GM12878 (cell line): ENCODE data around the gene NADSYN1. TPM values are rescaled to one million over a fixed set of nuclear protein-coding genes. Genes with fewer than 3 reads are reported as not detected.

Experiments
- ATAC-seq: fragments of 200-7000 bp; cut with Tn5 transposase; 3 replicates; pipeline ENCODE4 v1.9.1; 2020; ENCODE audit warnings: mild to moderate bottlenecking, moderate library complexity
- BruUV-seq: library from RNA; stranded (reverse); fragments of 400-500 nt; replicated peaks from 2 replicates; lab custom pipeline; 2021; lab: Mats Ljungman, UMichigan
- CTCF ChIA-PET: fragments of 300-600 bp; sonication (Branson Sonifier 250); formaldehyde crosslinking; extraction: SDS; loops from one replicate; lab custom pipeline; 2021; ENCODE audit warnings: inconsistent platforms; lab: Yijun Ruan, JAX
- POLR2A ChIA-PET: fragments of 350-600 bp; formaldehyde crosslinking; extraction: SDS; loops from one replicate; lab custom pipeline; 2021; ENCODE audit warnings: inconsistent platforms; lab: Charles Lee
- RAD21 ChIA-PET: fragments of 300-600 bp; sonication (Branson Sonifier 250); formaldehyde crosslinking; loops from one replicate; lab custom pipeline; 2023; ENCODE audit warnings: antibody characterized with exemption; ENCODE audit not compliant: unreplicated experiment; lab: Charles Lee
- SMC1A ChIA-PET: fragments of 300-600 bp; sonication (Branson Sonifier 250); formaldehyde crosslinking; loops from one replicate; lab custom pipeline; 2023; ENCODE audit not compliant: unreplicated experiment, uncharacterized antibody; lab: Charles Lee
- DNase-seq: peaks from one replicate; pipeline ENCODE4 v3.0.0-alpha.2; 2011; ENCODE audit warnings: low read depth, low spot score
- FAIRE-seq: peaks from 3 replicates; lab custom pipeline; 2011; peaks lifted over from hg19 to GRCh38; lab: Jason Lieb, UNC
- H2AFZ ChIP-seq: 2 replicates; pipeline ENCODE4 v1.6.0; 2011; ENCODE audit warnings: low read depth, low read length, control low read depth; ENCODE audit not compliant: control insufficient read depth
- H3K27ac ChIP-seq: 2 replicates; pipeline ENCODE4 v1.5.1; 2011; ENCODE audit warnings: control low read depth; ENCODE audit not compliant: control insufficient read depth, insufficient read depth
- H3K27me3 ChIP-seq, 2 experiments: replicated peaks in 1 of 2; 2 replicates each; pipeline versions ENCODE4 v1.6.0 to v1.6.1; 2011; ENCODE audit warnings: low read length in 1 of 2; ENCODE audit not compliant: control insufficient read depth in 2 of 2, insufficient read depth in 2 of 2
- H3K36me3 ChIP-seq, 2 experiments: 2 replicates each; pipeline ENCODE4 v1.5.1; 2011; ENCODE audit warnings: low read length in 1 of 2; ENCODE audit not compliant: control insufficient read depth in 2 of 2, insufficient read depth in 2 of 2
- H3K4me1 ChIP-seq: 2 replicates; pipeline ENCODE4 v1.6.1; 2011; ENCODE audit warnings: mild to moderate bottlenecking, low read length, moderate library complexity, mixed read lengths; ENCODE audit not compliant: control insufficient read depth, insufficient read depth
- H3K4me2 ChIP-seq: 2 replicates; pipeline ENCODE4 v1.6.0; 2011; ENCODE audit warnings: control low read depth; ENCODE audit not compliant: control insufficient read depth, insufficient read depth
- H3K4me3 ChIP-seq: fragments of 200-600 bp; sonication (generic); 2 replicates; pipeline ENCODE4 v1.5.1; 2016
- H3K79me2 ChIP-seq: 2 replicates; pipeline ENCODE4 v1.6.0; 2011; ENCODE audit warnings: low read length; ENCODE audit not compliant: control insufficient read depth, insufficient read depth
- H3K9ac ChIP-seq: 2 replicates; pipeline ENCODE4 v1.8.0; 2011; ENCODE audit warnings: low read length, control low read depth, mixed read lengths; ENCODE audit not compliant: control insufficient read depth, insufficient read depth
- H3K9me3 ChIP-seq: replicated peaks from 3 replicates; pipeline ENCODE4 v1.5.1; 2011; ENCODE audit warnings: mild to moderate bottlenecking, low read length; ENCODE audit not compliant: control insufficient read depth, insufficient read depth
- H4K20me1 ChIP-seq: 2 replicates; pipeline ENCODE4 v1.6.0; 2011; ENCODE audit not compliant: control insufficient read depth, insufficient read depth
- BHLHE40 ChIP-seq, 2 experiments: fragments of 450-650 bp in 1 of 2; IDR thresholded peaks; 2 replicates each; pipeline ENCODE4 v1.6.1; 2011 to 2017; ENCODE audit warnings: low read depth in 2 of 2, borderline replicate concordance in 1 of 2, improper control_type of control experiment in 1 of 2, low read length in 1 of 2, mild to moderate bottlenecking in 1 of 2
- BMI1 ChIP-seq: fragments of 450-650 bp; IDR thresholded peaks from 2 replicates; pipeline ENCODE4 v1.6.1; 2016; ENCODE audit warnings: mild to moderate bottlenecking, moderate library complexity, borderline replicate concordance
- CBFB ChIP-seq: IDR thresholded peaks from 2 replicates; pipeline ENCODE4 v1.6.1; 2016; ENCODE audit warnings: antibody characterized with exemption, low read depth
- CHD4 ChIP-seq: fragments of 200-600 bp; sonication (generic); IDR thresholded peaks from 2 replicates; pipeline ENCODE4 v1.6.1; 2016; ENCODE audit warnings: mild to moderate bottlenecking
- CREM ChIP-seq: IDR thresholded peaks from 2 replicates; pipeline ENCODE4 v1.6.1; 2014; ENCODE audit warnings: antibody characterized with exemption, low read depth
- MAX ChIP-seq: IDR thresholded peaks from 2 replicates; pipeline ENCODE4 v1.6.1; 2012; ENCODE audit warnings: low read depth, low read length, improper control_type of control experiment
- POLR2A ChIP-seq: IDR thresholded peaks from 2 replicates; pipeline ENCODE4 v1.6.1; 2011; ENCODE audit warnings: low read depth, mild to moderate bottlenecking, low read length
- SMAD5 ChIP-seq: IDR thresholded peaks from 2 replicates; pipeline ENCODE4 v1.6.1; 2016; ENCODE audit warnings: antibody characterized with exemption, low read depth
- SP1 ChIP-seq: IDR thresholded peaks from one replicate; pipeline ENCODE4 v1.6.1; 2011; ENCODE audit warnings: low read depth, low read length
- SUZ12 ChIP-seq: fragments of 200-600 bp; sonication (generic); IDR thresholded peaks from one replicate; pipeline ENCODE4 v1.6.1; 2018; ENCODE audit warnings: antibody characterized with exemption, mild to moderate bottlenecking; ENCODE audit not compliant: unreplicated experiment
- WGBS: methylation state at CpG from one replicate; pipeline ENCODE4 v1.1.6; 2016; ENCODE audit warnings: low lambda C conversion rate; ENCODE audit not compliant: insufficient replicate concordance, insufficient coverage; ENCODE audit errors: missing lambda C conversion rate; 5-methylcytosine and 5-hydroxymethylcytosine counted together
- in situ Hi-C: fragments of 300-500 bp; cut with MboI; formaldehyde crosslinking; loops from 9 replicates; pipeline ENCODE4 v1.14.3; 2018; ENCODE audit warnings: mixed read lengths
- intact Hi-C: fragments of 100-400 bp; cut with micrococcal nuclease; formaldehyde crosslinking; loops from one replicate; pipeline ENCODE4 v1.14.2; 2022; ENCODE audit not compliant: unreplicated experiment
- polyA plus RNA-seq, 11 experiments: library from polyadenylated mRNA; depleted of rRNA in 4 of 11; unstranded in 6 of 11; stranded (reverse) in 5 of 11; fragments of >200 nt; fragmentation: Nextera tagmentation in 4 of 11; fragmentation: Illumina TruSeq in 1 of 11; extraction: Ambion mirVana in 4 of 11; extraction: Trizol in 1 of 11; gene quantifications; 1 replicate in 1 of 11; 2 replicates in 10 of 11; pipeline versions ENCODE4 v1.2.1 to v1.2.3, GENCODE V29; 2011 to 2016; ENCODE audit warnings: inconsistent platforms in 2 of 11, missing spikeins in 2 of 11, low read depth in 1 of 11
- total RNA-seq, 4 experiments: library from RNA; depleted of rRNA in 3 of 4; stranded (reverse); fragments of >200 nt in 3 of 4; fragmentation: Illumina TruSeq in 1 of 4; extraction: Trizol in 1 of 4; gene quantifications; 2 replicates each; pipeline versions ENCODE4 v1.2.1 to v1.2.3, GENCODE V29; 2013 to 2021
- TF ChIP-seq, protein P1 (sequence below): IDR thresholded peaks from 2 replicates; pipeline ENCODE4 v1.6.1; 2012; ENCODE audit warnings: improper control_type of control experiment, low read depth, low read length; ENCODE audit not compliant: insufficient replicate concordance
- TF ChIP-seq, protein P2 (sequence below): IDR thresholded peaks from 2 replicates; pipeline ENCODE4 v1.6.1; 2012; ENCODE audit warnings: low read depth, low read length, improper control_type of control experiment

The NADSYN1 gene
- total and polyA plus RNA-seq, 10 of the 15 experiments (the other 5 are each of a cell fraction or from before 2014, with no cell fraction given): 12.2 to 90.2 (median 69.5) TPM

DNA sequence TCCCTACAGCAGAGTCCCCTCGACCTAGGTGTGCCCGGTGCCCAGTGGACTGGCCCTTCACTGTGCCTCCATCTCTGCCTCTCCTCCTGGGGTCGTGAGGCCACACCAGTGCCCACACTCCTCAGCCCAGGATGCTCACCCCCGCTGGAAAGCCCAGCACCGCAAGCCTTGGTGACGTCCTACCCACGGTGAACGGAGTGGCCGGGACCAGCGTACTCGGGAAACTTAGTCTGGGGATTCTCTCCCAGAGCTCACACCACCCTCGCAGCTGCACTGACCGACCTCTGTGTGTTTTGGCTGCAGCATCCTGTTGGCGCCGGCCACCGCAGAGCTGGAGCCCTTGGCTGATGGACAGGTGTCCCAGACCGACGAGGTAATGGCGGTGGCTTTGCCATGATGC, 38.5 kb downstream of the NADSYN1 start:
- POLR2A ChIA-PET: no interaction called here
- no peak for DNase-seq
- TF ChIP-seq CHD4 (no peak), POLR2A (0 out of 2 replicates have a peak, but pooled peaks have one; percentile 19)
- H3K36me3 ChIP-seq: peaks cover 21 to 27% of the 10 kb centered on the region in 2 experiments
- H3K4me1 ChIP-seq: peaks cover 11% of the 10 kb centered on the region
- H3K4me3 ChIP-seq: no peak overlapping the region
- SMC1A ChIA-PET: no interaction called here
- no peak for ATAC-seq
- intact Hi-C loops (no loop called here), in situ Hi-C loops (no loop called here)
- H3K27ac ChIP-seq: no peak overlapping the region
- no TSS peak for BruUV-seq
- H3K4me2 ChIP-seq: no peak overlapping the region
- H3K79me2 ChIP-seq: no peaks in the 10 kb centered on the region
- WGBS: 97% methylated on average over 19 of the region's 19 CpGs
- RAD21 ChIA-PET: no interaction called here
- H2AFZ ChIP-seq: no peak overlapping the region
- no peaks in the 10 kb centered on the region for H4K20me1 ChIP-seq
- no peak for FAIRE-seq
- no peak overlapping the region for H3K9ac ChIP-seq
- no peaks in the 10 kb centered on the region for H3K27me3 ChIP-seq
- CTCF ChIA-PET: no interaction called here
- no peaks in the 10 kb centered on the region; the same call in 2 of the 3 replicates for H3K9me3 ChIP-seq

GRCh38 chr11:71491940-71492339, 38.9 kb downstream of the NADSYN1 start:
- intact Hi-C loops: no loop called here
- Histone ChIP-seq H3K36me3 (peaks cover 20 to 27% of the 10 kb centered on the region in 2 experiments), H2AFZ (no peak overlapping the region), H3K4me1 (peaks cover 11% of the 10 kb centered on the region), H3K4me3 (no peak overlapping the region), H3K4me2 (no peak overlapping the region), H3K27me3 (no peaks in the 10 kb centered on the region), H3K79me2 (no peaks in the 10 kb centered on the region), H3K27ac (no peak overlapping the region), H3K9ac (no peak overlapping the region), H4K20me1 (no peaks in the 10 kb centered on the region), H3K9me3 (no peaks in the 10 kb centered on the region; the same call in 2 of the 3 replicates)
- in situ Hi-C loops: no loop called here
- RAD21 ChIA-PET: no interaction called here
- CTCF ChIA-PET: no interaction called here
- no TSS peak for BruUV-seq
- POLR2A ChIA-PET: no interaction called here
- ATAC-seq (no peak), FAIRE-seq (no peak), DNase-seq (no peak)
- 96% methylated on average over 9 of the region's 9 CpGs for WGBS
- SMC1A ChIA-PET: no interaction called here
- TF ChIP-seq BMI1: no peak
- no peak for TF ChIP-seq SMAD5
- TF ChIP-seq, protein P1, sequence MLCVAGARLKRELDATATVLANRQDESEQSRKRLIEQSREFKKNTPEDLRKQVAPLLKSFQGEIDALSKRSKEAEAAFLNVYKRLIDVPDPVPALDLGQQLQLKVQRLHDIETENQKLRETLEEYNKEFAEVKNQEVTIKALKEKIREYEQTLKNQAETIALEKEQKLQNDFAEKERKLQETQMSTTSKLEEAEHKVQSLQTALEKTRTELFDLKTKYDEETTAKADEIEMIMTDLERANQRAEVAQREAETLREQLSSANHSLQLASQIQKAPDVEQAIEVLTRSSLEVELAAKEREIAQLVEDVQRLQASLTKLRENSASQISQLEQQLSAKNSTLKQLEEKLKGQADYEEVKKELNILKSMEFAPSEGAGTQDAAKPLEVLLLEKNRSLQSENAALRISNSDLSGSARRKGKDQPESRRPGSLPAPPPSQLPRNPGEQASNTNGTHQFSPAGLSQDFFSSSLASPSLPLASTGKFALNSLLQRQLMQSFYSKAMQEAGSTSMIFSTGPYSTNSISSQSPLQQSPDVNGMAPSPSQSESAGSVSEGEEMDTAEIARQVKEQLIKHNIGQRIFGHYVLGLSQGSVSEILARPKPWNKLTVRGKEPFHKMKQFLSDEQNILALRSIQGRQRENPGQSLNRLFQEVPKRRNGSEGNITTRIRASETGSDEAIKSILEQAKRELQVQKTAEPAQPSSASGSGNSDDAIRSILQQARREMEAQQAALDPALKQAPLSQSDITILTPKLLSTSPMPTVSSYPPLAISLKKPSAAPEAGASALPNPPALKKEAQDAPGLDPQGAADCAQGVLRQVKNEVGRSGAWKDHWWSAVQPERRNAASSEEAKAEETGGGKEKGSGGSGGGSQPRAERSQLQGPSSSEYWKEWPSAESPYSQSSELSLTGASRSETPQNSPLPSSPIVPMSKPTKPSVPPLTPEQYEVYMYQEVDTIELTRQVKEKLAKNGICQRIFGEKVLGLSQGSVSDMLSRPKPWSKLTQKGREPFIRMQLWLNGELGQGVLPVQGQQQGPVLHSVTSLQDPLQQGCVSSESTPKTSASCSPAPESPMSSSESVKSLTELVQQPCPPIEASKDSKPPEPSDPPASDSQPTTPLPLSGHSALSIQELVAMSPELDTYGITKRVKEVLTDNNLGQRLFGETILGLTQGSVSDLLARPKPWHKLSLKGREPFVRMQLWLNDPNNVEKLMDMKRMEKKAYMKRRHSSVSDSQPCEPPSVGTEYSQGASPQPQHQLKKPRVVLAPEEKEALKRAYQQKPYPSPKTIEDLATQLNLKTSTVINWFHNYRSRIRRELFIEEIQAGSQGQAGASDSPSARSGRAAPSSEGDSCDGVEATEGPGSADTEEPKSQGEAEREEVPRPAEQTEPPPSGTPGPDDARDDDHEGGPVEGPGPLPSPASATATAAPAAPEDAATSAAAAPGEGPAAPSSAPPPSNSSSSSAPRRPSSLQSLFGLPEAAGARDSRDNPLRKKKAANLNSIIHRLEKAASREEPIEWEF: no peak
- TF ChIP-seq CBFB: no peak
- TF ChIP-seq SUZ12: no peak
- no peak for TF ChIP-seq MAX
- no peak for TF ChIP-seq CREM
- TF ChIP-seq BHLHE40 (IDR thresholded peaks at IDR 0.05; ENCODE audit: borderline replicate concordance in 1 of 2, low read depth in 2 of 2, low read length in 1 of 2): no peak
- no peak for TF ChIP-seq SP1
- TF ChIP-seq, protein P2, sequence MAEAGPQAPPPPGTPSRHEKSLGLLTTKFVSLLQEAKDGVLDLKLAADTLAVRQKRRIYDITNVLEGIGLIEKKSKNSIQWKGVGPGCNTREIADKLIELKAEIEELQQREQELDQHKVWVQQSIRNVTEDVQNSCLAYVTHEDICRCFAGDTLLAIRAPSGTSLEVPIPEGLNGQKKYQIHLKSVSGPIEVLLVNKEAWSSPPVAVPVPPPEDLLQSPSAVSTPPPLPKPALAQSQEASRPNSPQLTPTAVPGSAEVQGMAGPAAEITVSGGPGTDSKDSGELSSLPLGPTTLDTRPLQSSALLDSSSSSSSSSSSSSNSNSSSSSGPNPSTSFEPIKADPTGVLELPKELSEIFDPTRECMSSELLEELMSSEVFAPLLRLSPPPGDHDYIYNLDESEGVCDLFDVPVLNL: no peak
